Activated CD8-positive, alpha-beta memory T cell treated with anti-CD3 and anti-CD28 coated beads for 36 hours (primary cell): Measurements from ENCODE around the gene CEP112. TPM values are rescaled to one million over a fixed set of nuclear protein-coding genes. Genes with fewer than 3 reads are reported as not detected.

Source experiments
- CTCF ChIA-PET: fragments of 350-600 bp; sonication (Branson Sonifier 250); formaldehyde crosslinking; loops from one replicate; lab custom pipeline; 2021; ENCODE audit warnings: antibody characterized with exemption; lab: Charles Lee
- POLR2A ChIA-PET: fragments of 350-600 bp; sonication (Branson Sonifier 250); formaldehyde crosslinking; loops from one replicate; lab custom pipeline; 2021; ENCODE audit warnings: antibody characterized with exemption; lab: Charles Lee
- total RNA-seq, 2 experiments: library from RNA; stranded (reverse); gene quantifications; one replicate each; pipeline ENCODE4 v1.2.3, GENCODE V29; 2021

The CEP112 gene
- total RNA-seq, 2 experiments from 2014 or later, result 1.8 to 2.8 TPM

DNA sequence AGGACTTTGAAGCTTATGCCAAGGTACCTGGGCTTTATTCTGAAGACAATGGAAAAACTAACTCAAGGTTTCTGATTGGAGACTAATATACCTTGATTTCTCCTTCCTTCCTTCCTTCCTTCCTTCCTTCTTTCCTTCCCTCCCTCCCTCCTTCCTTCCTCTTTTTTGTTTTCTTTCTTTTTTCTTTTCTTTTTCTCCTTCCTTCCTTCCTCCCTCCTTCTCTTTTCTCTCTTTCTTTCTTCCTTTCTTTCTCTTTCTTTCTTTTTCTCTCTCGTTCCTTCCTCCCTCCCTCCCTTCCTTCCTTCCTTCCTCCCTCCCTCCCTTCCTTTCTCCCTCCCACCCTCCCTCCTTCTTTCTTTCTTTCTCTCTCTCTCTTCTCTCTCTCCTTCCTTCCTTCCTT is 531.9 kb downstream of the CEP112 start:
- CTCF ChIA-PET, result interaction anchor here (1.0 kb wide), 1 partner anchor 9 kb away, joined by 3 read pairs; no protein-coding TSS in a partner anchor

DNA sequence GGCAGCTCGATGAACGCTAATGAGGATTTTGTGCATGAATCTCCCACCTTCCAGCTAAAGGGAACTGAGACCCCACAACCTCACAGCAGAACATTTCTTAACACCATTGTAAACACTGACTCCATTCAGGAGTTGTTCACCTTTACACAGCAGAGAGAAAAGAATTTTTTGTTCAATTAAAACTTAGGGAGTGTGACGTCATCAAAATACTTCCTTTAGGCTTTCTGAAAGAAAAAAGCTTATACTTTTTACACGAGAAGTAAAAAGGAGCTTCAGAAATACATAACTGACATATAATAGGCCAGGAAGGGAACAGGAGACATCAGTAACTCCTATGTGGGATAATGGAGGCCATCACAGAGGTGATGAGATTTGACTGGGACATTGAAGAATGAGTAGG is 532.4 kb downstream of the CEP112 start:
- POLR2A ChIA-PET, result no interaction called here
- CTCF ChIA-PET, result interaction anchor here (1.0 kb wide), 1 partner anchor 10 kb away, joined by 3 read pairs; no protein-coding TSS in a partner anchor

More for the DNA sequence above, 531.9 kb downstream of the CEP112 start:
- POLR2A ChIA-PET, result no interaction called here

DNA sequence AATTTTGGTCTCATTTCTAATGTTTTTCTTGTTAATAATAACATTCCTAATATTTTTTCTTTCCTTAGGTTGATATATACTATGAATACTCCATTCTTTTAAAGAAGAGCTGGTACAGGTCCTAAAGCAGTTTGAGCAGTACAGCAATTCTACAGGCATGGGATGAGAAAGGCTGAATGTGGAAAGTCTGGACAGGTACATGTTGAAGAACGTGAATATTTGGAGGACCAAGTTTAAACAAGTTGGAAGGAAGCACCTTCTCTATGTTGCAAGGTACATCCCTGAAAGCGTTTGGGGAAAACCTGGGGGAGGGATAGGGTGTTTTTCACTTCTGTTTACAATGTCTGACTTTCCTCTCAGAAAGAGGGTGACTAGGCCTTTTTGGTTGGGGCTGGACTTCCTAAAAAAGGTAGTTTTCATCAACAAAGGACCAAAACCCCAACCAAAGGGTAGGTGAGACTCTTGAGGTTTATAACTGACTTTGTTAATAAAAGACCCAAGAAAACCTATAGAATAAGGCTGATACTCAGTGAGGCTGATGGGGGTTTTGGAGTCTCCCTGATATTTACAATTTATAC is 534.6 kb downstream of the CEP112 start:
- POLR2A ChIA-PET, result interaction anchor here (0.6 kb wide), 1 partner anchor 27 kb away, joined by 4 read pairs; no protein-coding TSS in a partner anchor
- CTCF ChIA-PET, result no interaction called here

DNA sequence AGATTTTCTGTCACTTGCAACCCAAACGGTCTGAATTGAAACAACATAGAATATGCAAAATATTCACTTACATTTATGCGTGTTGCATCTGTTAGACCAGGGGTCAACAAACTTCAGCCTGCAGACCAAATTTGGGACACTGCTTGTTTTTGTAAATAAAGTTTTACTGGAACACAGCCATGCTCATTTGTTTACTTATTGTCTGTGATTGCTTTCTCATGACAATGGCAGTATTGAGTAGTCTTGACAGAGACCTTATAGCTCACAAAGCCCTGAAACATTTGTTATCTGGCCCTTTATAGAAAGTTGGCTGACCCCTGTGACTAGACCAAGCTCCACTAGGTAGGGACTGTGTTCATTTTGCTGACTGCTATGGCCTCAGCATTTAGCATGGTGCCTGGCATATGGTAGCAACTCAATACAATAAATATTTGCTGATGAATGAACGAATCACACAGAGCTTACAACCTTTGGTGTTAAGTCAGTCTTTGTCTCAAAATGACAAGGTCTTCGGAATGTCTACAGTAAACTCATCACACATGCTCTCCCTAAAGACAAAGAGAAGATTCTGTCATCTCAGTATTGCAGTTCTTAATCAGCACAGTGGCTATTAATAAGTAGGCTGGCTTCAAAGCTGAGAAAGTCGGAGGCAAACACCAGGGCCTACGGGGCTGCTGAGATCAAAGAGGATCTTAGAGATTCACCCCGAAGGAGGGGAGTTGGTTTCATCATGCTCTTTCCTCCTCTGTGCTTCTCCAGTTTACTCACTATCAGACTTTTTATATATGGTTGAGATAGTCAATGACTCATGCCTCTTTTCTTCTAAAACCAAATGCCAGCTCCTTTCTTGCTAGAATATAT is 535.3 kb downstream of the CEP112 start:
- ChIA-PET POLR2A (interaction anchor here (0.6 kb wide), 1 partner anchor 26 kb away, joined by 4 read pairs; no protein-coding TSS in a partner anchor), CTCF (interaction anchor here (0.6 kb wide), 1 partner anchor 99 kb away, joined by 5 read pairs; no protein-coding TSS in a partner anchor)

DNA sequence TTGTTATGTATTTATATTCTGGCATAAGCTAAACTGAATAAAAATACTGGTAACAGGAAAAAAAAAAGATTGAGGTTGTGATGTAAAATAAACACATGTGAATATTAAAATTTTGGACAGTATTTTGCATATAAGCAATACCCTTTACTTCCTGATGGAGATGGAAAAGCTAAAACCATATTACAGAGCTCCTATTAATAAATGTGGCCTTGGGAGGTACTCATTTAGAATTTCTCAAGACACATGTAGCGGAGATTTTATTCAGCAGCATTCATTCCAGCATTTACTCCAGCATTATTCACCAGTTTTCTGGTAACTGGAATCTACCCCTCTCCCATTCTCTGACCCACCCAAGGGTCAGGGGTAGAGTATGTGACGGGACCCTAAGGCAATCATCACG is 536.2 kb downstream of the CEP112 start:
- CTCF ChIA-PET, result interaction anchor here (0.9 kb wide), 1 partner anchor 120 kb away, joined by 3 read pairs; no protein-coding TSS in a partner anchor
- POLR2A ChIA-PET, result no interaction called here

DNA sequence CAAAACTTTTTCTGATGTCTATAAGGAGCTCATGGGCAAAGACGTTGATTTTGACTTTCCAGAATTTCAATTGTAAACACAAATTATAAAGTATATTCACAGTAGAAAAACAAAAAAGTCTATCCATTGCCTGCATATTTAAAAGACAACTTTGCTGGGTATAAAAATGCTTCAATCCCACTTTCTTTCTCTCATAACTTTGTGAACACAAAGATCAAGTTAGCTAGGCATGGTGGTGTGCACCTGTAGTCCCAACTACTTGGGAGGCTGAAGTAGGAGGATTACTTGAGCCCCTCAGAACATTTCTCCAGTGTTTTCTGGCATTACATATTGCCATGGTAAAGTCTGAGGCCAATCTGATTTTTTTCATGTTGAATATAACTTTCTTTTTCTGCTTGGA is 547.4 kb downstream of the CEP112 start:
- CTCF ChIA-PET, result no interaction called here
- POLR2A ChIA-PET, result no interaction called here

DNA sequence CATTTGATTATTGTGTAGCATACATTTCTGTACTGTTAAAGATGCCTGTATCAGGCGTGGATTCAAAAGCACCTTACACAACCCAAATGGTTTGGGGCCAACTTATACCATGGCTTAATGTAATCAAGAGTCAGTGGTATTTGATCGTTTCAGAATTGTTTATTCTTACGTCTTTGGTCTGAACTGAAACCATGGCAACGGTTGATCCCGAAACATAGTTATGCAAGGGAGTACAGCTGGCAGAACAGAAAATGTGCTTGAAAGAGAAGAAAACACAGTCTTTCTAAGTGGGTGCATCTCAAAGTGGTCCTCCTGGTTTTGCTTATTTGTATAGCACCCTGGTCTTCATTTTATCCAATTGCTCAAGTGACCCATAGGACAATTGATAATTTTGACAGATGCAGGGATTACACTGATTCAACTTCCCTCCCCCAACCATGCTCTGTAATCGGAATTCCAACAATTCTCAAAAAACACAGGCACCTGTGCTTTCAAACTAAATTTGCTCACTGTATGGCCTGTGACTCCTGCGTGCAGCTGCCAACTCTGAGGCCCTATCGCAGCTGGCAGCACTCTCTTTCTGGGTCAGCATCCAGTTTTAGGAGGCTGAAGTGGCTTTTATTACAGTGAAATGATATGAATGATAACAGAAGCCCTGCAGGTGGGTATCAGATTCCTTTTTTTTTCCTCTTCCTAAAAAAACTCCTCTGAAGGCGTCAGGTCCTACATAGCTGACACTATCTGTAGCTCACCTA is 553.5 kb downstream of the CEP112 start:
- ChIA-PET CTCF (no interaction called here), POLR2A (no interaction called here)

DNA sequence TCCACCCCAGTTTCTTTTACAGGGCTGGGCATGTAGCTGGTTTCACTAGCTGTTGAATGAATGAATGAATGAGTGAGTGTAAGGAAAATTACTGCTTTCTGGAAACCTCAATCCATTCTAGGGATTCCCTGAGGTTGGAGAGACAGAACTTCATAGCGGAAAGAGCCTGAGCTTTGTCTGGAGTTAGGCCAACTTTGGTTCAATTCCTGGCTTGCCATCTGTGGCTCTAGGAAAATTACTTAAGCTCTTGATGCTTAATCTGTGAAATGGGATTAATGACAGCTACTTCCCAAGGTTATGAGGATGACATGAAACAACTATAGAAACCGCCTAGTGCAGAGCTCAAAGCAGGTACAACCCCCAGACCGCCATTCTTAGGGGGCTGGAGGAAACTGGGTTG is 554.1 kb downstream of the CEP112 start:
- ChIA-PET CTCF (no interaction called here), POLR2A (no interaction called here)

DNA sequence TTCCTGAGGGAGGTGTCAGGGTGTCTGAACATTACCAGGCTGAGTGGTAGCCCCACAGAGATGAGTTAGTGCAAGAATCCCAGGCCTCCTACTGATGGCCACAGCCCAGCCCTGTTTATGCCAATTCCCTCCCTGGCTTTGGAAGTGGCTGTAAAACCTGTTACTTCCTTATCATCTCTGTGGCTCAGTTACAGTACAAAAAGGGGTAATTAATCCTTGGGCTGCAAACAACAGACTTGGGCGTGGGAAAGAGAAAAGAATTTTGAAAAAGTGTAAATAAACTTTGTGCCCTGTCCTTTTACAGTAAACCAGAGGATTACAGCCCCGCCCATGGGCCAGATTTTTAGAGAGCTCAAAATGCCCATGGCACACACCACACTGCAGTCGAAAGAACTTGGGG is 557.4 kb downstream of the CEP112 start:
- POLR2A ChIA-PET, result no interaction called here
- CTCF ChIA-PET, result no interaction called here

DNA sequence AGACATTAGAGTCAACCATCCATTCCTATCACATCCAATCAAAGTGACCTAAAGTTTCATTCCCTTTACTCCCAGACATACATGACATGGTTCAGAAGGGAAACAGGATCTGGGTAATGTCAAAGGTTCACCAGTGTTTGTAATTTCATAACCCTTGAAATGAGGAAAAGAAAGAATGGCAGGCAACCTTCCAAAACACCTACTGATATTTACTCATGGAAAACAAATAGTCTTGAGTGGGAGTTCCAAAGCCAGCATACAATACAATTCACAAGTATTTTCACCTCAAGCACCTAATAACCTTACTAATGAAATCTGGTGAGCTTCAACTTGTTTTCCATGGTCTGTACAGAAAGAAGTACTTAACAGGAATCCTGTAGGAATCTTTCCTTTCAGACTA is 557.9 kb downstream of the CEP112 start:
- ChIA-PET CTCF (no interaction called here), POLR2A (no interaction called here)

DNA sequence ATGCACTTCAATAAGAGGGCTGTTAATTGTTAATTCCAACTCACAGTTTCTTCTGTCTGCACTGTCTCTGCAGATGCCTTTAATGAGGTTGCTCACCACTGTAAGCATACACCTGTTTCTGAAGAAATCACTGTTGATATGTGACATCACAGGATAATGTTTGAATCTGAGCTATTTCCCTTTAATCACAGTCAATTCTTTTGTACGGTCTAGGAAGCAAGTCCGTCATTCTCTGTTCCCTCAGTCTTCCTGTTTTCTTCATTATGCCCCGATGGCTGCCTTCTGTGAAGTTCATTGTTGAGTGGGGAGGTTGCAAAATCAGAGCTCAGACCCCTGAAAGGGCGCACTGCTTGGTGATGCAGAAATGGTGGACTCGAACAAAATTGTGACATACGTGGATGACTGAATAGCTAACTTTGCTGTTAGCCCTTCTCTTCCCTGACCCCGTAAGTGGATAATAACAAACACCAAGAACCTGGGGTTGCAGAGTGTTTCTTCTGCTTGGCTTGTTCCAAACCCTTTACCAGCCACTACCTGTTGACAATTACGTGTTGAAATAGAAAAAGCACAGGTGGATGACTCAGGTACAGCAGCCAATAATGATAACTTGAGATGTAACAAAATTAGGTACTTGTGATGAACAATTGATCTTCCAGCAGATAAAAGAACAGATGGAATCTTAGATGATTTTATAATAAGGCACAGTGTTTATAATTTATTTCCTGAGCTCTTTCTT is 558.6 kb downstream of the CEP112 start:
- ChIA-PET CTCF (no interaction called here), POLR2A (no interaction called here)

DNA sequence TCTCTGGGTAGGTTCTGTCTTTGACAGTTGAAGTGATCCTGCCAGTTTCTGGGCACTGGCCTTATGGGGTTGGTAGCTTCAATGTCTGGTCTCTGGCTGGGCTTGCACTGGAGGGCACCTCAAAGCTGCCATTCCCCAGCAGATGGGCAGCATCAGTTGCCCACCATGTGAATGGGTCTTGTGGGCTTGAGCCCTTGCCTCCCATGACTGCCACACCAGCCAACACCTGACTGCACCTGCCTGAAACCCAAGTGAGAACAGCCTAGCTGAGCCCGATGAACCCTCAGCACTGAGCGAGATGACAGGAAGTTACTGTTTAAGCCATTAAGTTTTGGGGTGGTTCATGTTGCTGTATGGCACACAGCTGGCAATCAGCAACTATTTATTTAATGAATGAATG is 561.4 kb downstream of the CEP112 start:
- CTCF ChIA-PET, result no interaction called here

DNA sequence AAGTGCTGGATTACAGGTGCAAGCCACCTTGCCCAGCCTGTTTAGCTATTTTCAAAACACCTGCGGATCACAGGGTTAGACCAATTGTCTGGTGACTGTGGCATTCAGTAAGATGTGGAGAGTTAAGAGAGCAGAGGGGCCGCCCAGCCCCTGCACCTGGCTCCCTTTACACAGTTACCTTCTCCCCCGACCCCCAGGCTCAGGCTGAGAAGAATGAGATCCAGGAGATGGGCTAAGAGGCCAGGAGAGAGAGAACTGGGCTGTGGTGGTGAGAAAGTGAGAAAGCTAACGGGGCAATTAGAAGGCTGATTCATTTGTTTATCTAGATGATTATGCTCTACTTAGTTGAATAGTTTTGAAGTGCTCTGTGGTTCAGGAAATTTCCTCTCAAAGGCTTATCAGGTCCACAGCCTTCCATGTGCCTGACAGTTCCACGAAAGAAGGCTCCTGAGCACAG is 562.7 kb downstream of the CEP112 start:
- ChIA-PET CTCF (no interaction called here), POLR2A (no interaction called here)

More for the DNA sequence above, 561.4 kb downstream of the CEP112 start:
- POLR2A ChIA-PET, result interaction anchor here (0.7 kb wide), 1 partner anchor 26 kb away, joined by 4 read pairs; no protein-coding TSS in a partner anchor

DNA sequence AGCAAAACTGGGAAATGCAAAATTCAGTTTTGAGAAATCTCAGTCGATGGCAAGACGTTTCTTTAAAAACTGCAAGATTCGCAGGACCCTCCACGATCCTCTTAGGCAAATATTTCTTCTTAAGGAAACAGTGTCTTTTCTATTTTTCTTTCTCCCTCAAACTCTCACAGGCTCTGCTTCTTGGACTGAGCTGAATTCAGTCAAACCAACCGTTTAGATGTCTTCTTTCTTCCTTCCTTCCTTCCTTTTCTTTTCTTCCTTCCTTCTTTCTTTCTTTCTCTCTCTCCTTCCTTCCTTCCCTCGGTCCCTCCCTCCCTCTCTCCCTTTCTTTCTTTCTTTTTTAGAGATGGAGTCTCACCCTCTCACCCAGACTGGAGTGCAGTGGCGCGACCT is 563.3 kb downstream of the CEP112 start:
- POLR2A ChIA-PET, result no interaction called here
- CTCF ChIA-PET, result no interaction called here

DNA sequence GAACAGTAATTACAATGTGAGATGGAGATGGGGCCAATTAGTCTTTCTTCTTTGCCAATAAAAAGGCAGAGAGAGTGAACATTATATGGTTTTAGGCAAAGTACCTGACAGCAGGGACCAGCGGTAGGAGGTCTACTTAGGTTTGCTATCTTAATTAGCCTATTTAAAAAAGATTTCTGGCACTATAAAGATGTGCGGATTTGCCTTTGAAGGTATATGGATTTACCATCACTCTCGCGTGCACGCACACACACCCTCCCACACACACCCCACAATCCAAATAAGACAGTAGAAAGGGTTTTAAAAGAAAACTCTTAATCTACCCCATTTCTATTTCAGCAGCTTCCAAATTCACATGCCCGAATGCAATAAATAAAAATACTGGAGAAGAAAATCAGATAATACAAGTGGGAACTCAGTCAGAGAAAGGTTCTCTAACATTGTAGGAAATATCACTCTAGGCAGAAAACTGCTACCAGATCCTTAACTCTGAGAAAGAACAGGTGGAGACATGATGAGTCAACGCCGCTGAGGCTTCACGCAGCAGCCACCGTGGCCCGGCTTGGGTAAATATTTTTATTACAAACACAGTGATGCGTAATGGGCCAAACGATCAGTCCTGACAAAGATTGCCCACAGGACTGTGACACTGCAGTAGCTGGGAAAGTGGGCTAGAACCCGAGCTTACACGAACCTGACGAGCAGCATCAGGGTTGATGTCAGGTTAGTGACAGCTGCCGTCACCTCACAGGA is 563.9 kb downstream of the CEP112 start:
- POLR2A ChIA-PET, result no interaction called here
- CTCF ChIA-PET, result no interaction called here

DNA sequence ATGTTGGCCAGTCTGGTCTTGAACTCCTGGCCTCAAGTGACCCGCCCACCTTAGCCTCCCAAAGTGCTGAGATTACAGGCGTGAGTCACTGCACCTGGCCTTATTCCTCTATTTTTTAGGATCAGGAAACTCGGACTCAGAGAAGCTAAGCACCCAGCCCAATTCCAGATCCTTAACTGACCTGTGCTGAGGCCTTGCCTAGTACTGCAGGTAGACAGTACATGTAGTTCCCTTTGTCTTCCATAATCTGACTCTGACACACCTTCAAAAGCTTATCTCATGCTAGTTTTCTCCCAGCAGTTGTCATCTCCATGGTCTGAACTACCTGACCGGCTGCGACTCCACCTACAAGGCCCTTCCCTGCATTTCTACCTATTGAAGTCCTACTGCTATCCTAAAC is 564.8 kb downstream of the CEP112 start:
- ChIA-PET POLR2A (no interaction called here), CTCF (interaction anchor here (0.7 kb wide), 1 partner anchor 401 kb away, joined by 3 read pairs; no protein-coding TSS in a partner anchor)

DNA sequence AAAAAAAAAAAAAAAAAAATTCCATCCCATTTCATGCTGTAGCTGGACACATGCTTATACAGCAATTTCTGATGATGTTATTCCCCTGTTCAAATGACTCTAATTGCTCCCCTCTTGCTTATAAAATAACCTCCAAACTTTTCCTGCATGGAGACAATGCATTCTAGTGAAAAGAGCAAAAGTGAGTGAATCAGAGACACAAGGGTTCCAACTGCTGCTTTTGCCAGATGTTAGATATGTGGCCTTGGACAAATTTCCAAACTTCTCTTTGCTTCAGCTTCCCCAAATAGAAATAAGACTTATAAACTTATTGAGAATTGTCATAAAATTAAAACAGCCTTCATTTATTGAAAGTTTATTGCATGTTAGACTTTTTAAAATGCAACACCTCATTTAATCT is 565.5 kb downstream of the CEP112 start:
- POLR2A ChIA-PET, result no interaction called here
- CTCF ChIA-PET, result interaction anchor here (0.6 to 0.7 kb wide), 3 partner anchors 69 to 401 kb away, joined by 3 to 4 read pairs (median 4); no protein-coding TSS in a partner anchor

DNA sequence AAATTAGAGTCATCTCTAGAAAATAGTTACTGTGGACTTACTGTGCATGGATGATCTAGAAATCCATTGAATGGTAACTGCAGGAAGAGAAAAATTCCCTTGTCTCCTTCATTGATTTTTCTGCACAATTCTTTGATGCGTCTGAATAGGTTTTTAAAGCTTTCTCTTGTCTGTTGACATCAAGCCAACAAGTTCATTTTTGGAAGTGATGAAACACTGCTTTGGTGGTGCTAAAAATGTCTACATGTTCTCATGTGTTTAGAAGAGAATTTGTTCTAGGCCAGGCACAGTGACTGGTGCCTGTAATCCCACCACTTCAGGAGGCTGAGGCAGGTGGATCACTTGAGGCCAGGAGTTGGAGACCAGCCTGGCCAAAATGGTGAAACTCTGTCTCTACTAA is 573.4 kb downstream of the CEP112 start:
- POLR2A ChIA-PET, result no interaction called here

More for the DNA sequence above, 573.4 kb downstream of the CEP112 start:
- CTCF ChIA-PET, result interaction anchor here (0.7 kb wide), 1 partner anchor 245 kb away, joined by 5 read pairs; no protein-coding TSS in a partner anchor
